Sigmoid colon (tissue), 7 donors: Measurements from ENCODE around the gene FSD2. TPM values are rescaled to one million over a fixed set of nuclear protein-coding genes. Genes with fewer than 3 reads are reported as not detected.
"Not testable (repeated sequence)": the region's sequence is repeated elsewhere in the genome, so short reads cannot be mapped to it uniquely, and the experiment has no call there.

Experiments
- DNase-seq: peaks from one replicate; pipeline ENCODE4 v3.0.0-alpha.2; 2019
- H3K27ac ChIP-seq, 4 donors: fragments of 200-600 bp; sonication (generic); one replicate each; pipeline ENCODE4 v1.5.1; 2016 to 2019; ENCODE audit warnings: mild to moderate bottlenecking in 1 of 4
- H3K27me3 ChIP-seq, 3 donors: fragments of 200-600 bp; sonication (generic); one replicate each; pipeline ENCODE4 v1.5.1; 2019; ENCODE audit warnings: mild to moderate bottlenecking in 1 of 3
- H3K36me3 ChIP-seq, 4 donors: fragments of 200-600 bp; sonication (generic); one replicate each; pipeline ENCODE4 v1.5.1; 2016 to 2019
- H3K4me1 ChIP-seq, 4 donors: fragments of 200-600 bp; sonication (generic); one replicate each; pipeline ENCODE4 v1.5.1; 2017 to 2019
- H3K4me3 ChIP-seq, 4 donors: fragments of 200-600 bp; sonication (generic); one replicate each; pipeline ENCODE4 v1.5.1; 2017 to 2019; ENCODE audit warnings: mild to moderate bottlenecking in 2 of 4, moderate library complexity in 1 of 4
- H3K9me3 ChIP-seq, 4 donors: fragments of 200-600 bp in 3 of 4; sonication (generic) in 3 of 4; one replicate each; pipeline versions ENCODE4 v1.5.1 to v1.6.1; 2013 to 2019
- CTCF ChIP-seq, 4 experiments: fragments of 450-650 bp in 3 of 4; fragments of 200-600 bp in 1 of 4; IDR thresholded peaks; one replicate each; pipeline ENCODE4 v1.5.1; 2016 to 2019; ENCODE audit warnings: antibody characterized with exemption in 4 of 4, mild to moderate bottlenecking in 3 of 4, moderate library complexity in 2 of 4
- EP300 ChIP-seq, 4 donors: sonication (generic); formaldehyde crosslinking; IDR thresholded peaks; one replicate each; pipeline ENCODE4 v1.6.1; 2017; ENCODE audit warnings: antibody characterized with exemption in 4 of 4
- POLR2A ChIP-seq, 2 donors: fragments of 450-650 bp; IDR thresholded peaks; one replicate each; pipeline ENCODE4 v1.6.1; 2016; ENCODE audit warnings: antibody characterized with exemption in 2 of 2, mild to moderate bottlenecking in 2 of 2, moderate library complexity in 2 of 2
- POLR2AphosphoS5 ChIP-seq, 4 donors: sonication (generic); formaldehyde crosslinking; IDR thresholded peaks; one replicate each; pipeline ENCODE4 v1.6.1; 2017; ENCODE audit warnings: antibody characterized with exemption in 4 of 4
- WGBS, 2 donors: extraction: QIAGEN DNeasy Blood & Tissue Kit; methylation state at CpG; one replicate each; pipeline ENCODE4 v1.1.7; 2013; 5-methylcytosine and 5-hydroxymethylcytosine counted together
- intact Hi-C: fragments of 100-400 bp; cut with DNase I; formaldehyde crosslinking; loops from one replicate; pipeline ENCODE4 v1.15.1; 2023
- polyA plus RNA-seq, 3 donors: library from polyadenylated mRNA; stranded (reverse); fragments of 200-250 nt; gene quantifications; one replicate each; pipeline ENCODE4 v1.2.3, GENCODE V29; 2013
- total RNA-seq, 4 donors: library from RNA; depleted of rRNA; stranded (reverse); fragments of >200 nt; gene quantifications; one replicate each; pipeline ENCODE4 v1.1.0, GENCODE V29; 2016
- donor health status: healthy with polysubstance abuse.
- donor health status: Bipolar disorder and iron deficiency.
- donor health status: healthy.

The FSD2 gene
- total and polyA plus RNA-seq, 7 donors, result not detected

- intact Hi-C loops, result no loop called here
- H3K4me1 ChIP-seq, result peaks cover 0 to 12% (median 0%) of the 10 kb centered on the region in 4 donors
- H3K27me3 ChIP-seq, result no peaks in the 10 kb centered on the region
- WGBS, 2 donors, result 31 to 68% methylated on average over 1 of the region's 1 CpG
- no peak overlapping the region for H3K4me3 ChIP-seq
- DNase-seq, result no peak
- TF ChIP-seq EP300 (IDR thresholded peaks at IDR 0.05) (no peak), CTCF (IDR thresholded peaks at IDR 0.05) (no peak), POLR2A (IDR thresholded peaks at IDR 0.05) (no peak)
- no peak overlapping the region for H3K27ac ChIP-seq
- H3K9me3 ChIP-seq, result no peaks in the 10 kb centered on the region
- peaks cover 33 to 99% (median 78%) of the 10 kb centered on the region in 4 donors for H3K36me3 ChIP-seq
These were observed 22.2 kb upstream of the FSD2 start for GRCh38 chr15:82828075-82828474.

- 94 to 96% methylated on average over 5 of the region's 5 CpGs for WGBS, 2 donors
- no peak for DNase-seq
- Histone ChIP-seq H3K27me3 (no peaks in the 10 kb centered on the region), H3K36me3 (peaks cover 24 to 95% (median 53%) of the 10 kb centered on the region in 4 donors), H3K9me3 (no peaks in the 10 kb centered on the region), H3K4me1 (no peaks in the 10 kb centered on the region), H3K27ac (no peak overlapping the region), H3K4me3 (no peak overlapping the region)
- intact Hi-C loops, result no loop called here
- TF ChIP-seq EP300 (IDR thresholded peaks at IDR 0.05) (no peak), CTCF (IDR thresholded peaks at IDR 0.05) (no peak), POLR2AphosphoS5 (IDR thresholded peaks at IDR 0.05) (no peak), POLR2A (IDR thresholded peaks at IDR 0.05) (no peak)
These were observed 17.2 kb upstream of the FSD2 start for GRCh38 chr15:82823049-82823448.

- H3K4me3 ChIP-seq, H3K4me1 ChIP-seq, intact Hi-C loops, H3K9me3 ChIP-seq, DNase-seq, H3K27ac ChIP-seq, H3K27me3 ChIP-seq: not testable (repeated sequence)
- peaks cover 25 to 95% (median 50%) of the 10 kb centered on the region in 4 donors for H3K36me3 ChIP-seq
These were observed 16.0 kb upstream of the FSD2 start for GRCh38 chr15:82821851-82822250.

GRCh38 chr15:82821396-82821795, 15.5 kb upstream of the FSD2 start:
- H3K27ac ChIP-seq, DNase-seq, H3K27me3 ChIP-seq, H3K4me1 ChIP-seq, intact Hi-C loops, H3K9me3 ChIP-seq, H3K4me3 ChIP-seq: not testable (repeated sequence)
- 79 to 90% methylated on average over 3 of the region's 3 CpGs for WGBS, 2 donors
- peaks cover 25 to 94% (median 49%) of the 10 kb centered on the region in 4 donors for H3K36me3 ChIP-seq

- H3K9me3 ChIP-seq, result no peaks in the 10 kb centered on the region
- H3K27ac ChIP-seq, result no peak overlapping the region
- H3K27me3 ChIP-seq, result no peaks in the 10 kb centered on the region
- H3K4me3 ChIP-seq, result no peak overlapping the region
- intact Hi-C loops, result no loop called here
- H3K4me1 ChIP-seq, result no peaks in the 10 kb centered on the region
- no peak for TF ChIP-seq POLR2A (IDR thresholded peaks at IDR 0.05)
- no peak for TF ChIP-seq EP300 (IDR thresholded peaks at IDR 0.05)
- TF ChIP-seq POLR2AphosphoS5 (IDR thresholded peaks at IDR 0.05), result no peak
- no peak for TF ChIP-seq CTCF (IDR thresholded peaks at IDR 0.05)
- DNase-seq, result no peak
- peaks cover 25 to 94% (median 42%) of the 10 kb centered on the region in 4 donors for H3K36me3 ChIP-seq
These were observed 14.3 kb upstream of the FSD2 start for GRCh38 chr15:82820128-82820527.

GRCh38 chr15:82812994-82813393, 7.1 kb upstream of the FSD2 start:
- Histone ChIP-seq H3K27me3 (no peaks in the 10 kb centered on the region), H3K4me1 (peaks cover 0 to 25% (median 19%) of the 10 kb centered on the region in 4 donors), H3K4me3 (no peak overlapping the region), H3K27ac (peak overlapping the region in 1 of 4 donors; percentile 15), H3K36me3 (peaks cover 9 to 49% (median 25%) of the 10 kb centered on the region in 4 donors), H3K9me3 (no peaks in the 10 kb centered on the region)
- DNase-seq, result no peak
- intact Hi-C loops, result loop anchor here (5.0 kb wide), 1 partner anchor 271 kb away; the partner anchor contains the start of gene RPS17
- TF ChIP-seq CTCF (IDR thresholded peaks at IDR 0.05), result no peak
- no peak for TF ChIP-seq EP300 (IDR thresholded peaks at IDR 0.05)
- no peak for TF ChIP-seq POLR2AphosphoS5 (IDR thresholded peaks at IDR 0.05)
- no peak for TF ChIP-seq POLR2A (IDR thresholded peaks at IDR 0.05)
- 88 to 89% methylated on average over 4 of the region's 4 CpGs for WGBS, 2 donors
